ENCODE results near the gene DCN.

DCN gene

GRCh38 chr12:91138337-91138920, 44.2 kb downstream of the DCN start:
- DNase-seq (ENCODE audit: low read depth): no peak

- no peak for DNase-seq (ENCODE audit: low read depth)
Measured at GRCh38 chr12:91133871-91134270, 48.7 kb downstream of the DCN start.

- no peak for DNase-seq (ENCODE audit: low read depth)
Measured at GRCh38 chr12:91129662-91130362, 52.8 kb downstream of the DCN start.

- no peak for DNase-seq (ENCODE audit: low read depth)
Measured at GRCh38 chr12:91127751-91128150, 54.9 kb downstream of the DCN start.

- DNase-seq (ENCODE audit: low read depth): no peak
Measured at GRCh38 chr12:91127306-91127705, 55.3 kb downstream of the DCN start.

- no peak for DNase-seq (ENCODE audit: low read depth)
Measured at GRCh38 chr12:91126516-91126915, 56.1 kb downstream of the DCN start.

- no peak for DNase-seq (ENCODE audit: low read depth)
Measured at GRCh38 chr12:91123236-91123916, 59.2 kb downstream of the DCN start.

GRCh38 chr12:91120781-91121180, 61.8 kb downstream of the DCN start:
- DNase-seq (ENCODE audit: low read depth): no peak

- DNase-seq (ENCODE audit: low read depth): no peak
Measured at GRCh38 chr12:91119089-91119488, 63.5 kb downstream of the DCN start.

- no peak for DNase-seq (ENCODE audit: low read depth)
Measured at GRCh38 chr12:91113621-91114020, 69.0 kb downstream of the DCN start.

- no peak for DNase-seq (ENCODE audit: low read depth)
Measured at GRCh38 chr12:91111366-91112325, 71.0 kb downstream of the DCN start, which contains the start of gene LUM. Gene LUM (minus strand): TSS chr12:91111494. CDS start chr12:91108979, 2,515 bp downstream.

- DNase-seq (ENCODE audit: low read depth): no peak
Measured at GRCh38 chr12:91110311-91110924, 72.2 kb downstream of the DCN start.

- DNase-seq (ENCODE audit: low read depth): no peak
Measured at GRCh38 chr12:91109581-91110310, 72.9 kb downstream of the DCN start.

GRCh38 chr12:91109148-91109564, 73.5 kb downstream of the DCN start:
- DNase-seq (ENCODE audit: low read depth): peak; percentile 1

- no peak for DNase-seq (ENCODE audit: low read depth)
Measured at GRCh38 chr12:91108196-91108755, 74.3 kb downstream of the DCN start.

- DNase-seq (ENCODE audit: low read depth): no peak
Measured at GRCh38 chr12:91106283-91106682, 76.3 kb downstream of the DCN start.

GRCh38 chr12:91105807-91106206, 76.8 kb downstream of the DCN start:
- no peak for DNase-seq (ENCODE audit: low read depth)

GRCh38 chr12:91104812-91105466, 77.7 kb downstream of the DCN start:
- no peak for DNase-seq (ENCODE audit: low read depth)

- no peak for DNase-seq (ENCODE audit: low read depth)
Measured at GRCh38 chr12:91103624-91104023, 79.0 kb downstream of the DCN start.

- no peak for DNase-seq (ENCODE audit: low read depth)
Measured at GRCh38 chr12:91103101-91103500, 79.5 kb downstream of the DCN start.
